ENCODE results near the gene ANOS1.

Gene ANOS1

GRCh38 chrX:8726031-8726652, 5.8 kb downstream of the ANOS1 start:
- DNase-seq (ENCODE audit: low read depth, low spot score): no peak
- no peak overlapping the region for H3K4me3 ChIP-seq
- H3K36me3 ChIP-seq (ENCODE audit: insufficient read depth, low read length): no peaks in the 10 kb centered on the region
- H3K9me3 ChIP-seq (ENCODE audit: low read depth, low read length): no peaks in the 10 kb centered on the region
- H3K9ac ChIP-seq (ENCODE audit: insufficient read length): no peak overlapping the region
- H3K27ac ChIP-seq: no peak overlapping the region
- no peak for TF ChIP-seq POLR2AphosphoS5 (IDR thresholded peaks at IDR 0.05; ENCODE audit: borderline replicate concordance, low read depth, low read length)
- TF ChIP-seq EZH2 (IDR thresholded peaks at IDR 0.05): no peak
- TF ChIP-seq FOXP2 (optimal IDR thresholded peaks at IDR 0.05; ENCODE audit: control extremely low read depth, extremely low read length, insufficient read depth): no peak

- no peaks in the 10 kb centered on the region for H3K36me3 ChIP-seq (ENCODE audit: insufficient read depth, low read length)
- no peaks in the 10 kb centered on the region for H3K9me3 ChIP-seq (ENCODE audit: low read depth, low read length)
- no peak overlapping the region for H3K27ac ChIP-seq
- no peak overlapping the region for H3K9ac ChIP-seq (ENCODE audit: insufficient read length)
- no peak overlapping the region for H3K4me3 ChIP-seq
- DNase-seq (ENCODE audit: low read depth, low spot score): no peak
- TF ChIP-seq POLR2AphosphoS5 (IDR thresholded peaks at IDR 0.05; ENCODE audit: borderline replicate concordance, low read depth, low read length): no peak
- no peak for TF ChIP-seq EZH2 (IDR thresholded peaks at IDR 0.05)
- TF ChIP-seq FOXP2 (optimal IDR thresholded peaks at IDR 0.05; ENCODE audit: control extremely low read depth, extremely low read length, insufficient read depth): no peak
Observed at GRCh38 chrX:8724300-8724699, 7.6 kb downstream of the ANOS1 start.

GRCh38 chrX:8721536-8721935, 10.4 kb downstream of the ANOS1 start:
- H3K27ac ChIP-seq: no peak overlapping the region

GRCh38 chrX:8720136-8720535, 11.8 kb downstream of the ANOS1 start:
- no peaks in the 10 kb centered on the region for H3K9me3 ChIP-seq (ENCODE audit: low read depth, low read length)
- no peak overlapping the region for H3K4me3 ChIP-seq
- no peak for TF ChIP-seq EZH2 (IDR thresholded peaks at IDR 0.05)
- TF ChIP-seq FOXP2 (optimal IDR thresholded peaks at IDR 0.05; ENCODE audit: control extremely low read depth, extremely low read length, insufficient read depth): no peak
- no peak for TF ChIP-seq POLR2AphosphoS5 (IDR thresholded peaks at IDR 0.05; ENCODE audit: borderline replicate concordance, low read depth, low read length)
- DNase-seq (ENCODE audit: low read depth, low spot score): no peak
- no peak overlapping the region for H3K9ac ChIP-seq (ENCODE audit: insufficient read length)
- H3K27ac ChIP-seq: no peak overlapping the region
- no peaks in the 10 kb centered on the region for H3K36me3 ChIP-seq (ENCODE audit: insufficient read depth, low read length)

More at GRCh38 chrX:8721536-8721935, 10.4 kb downstream of the ANOS1 start:
- no peaks in the 10 kb centered on the region for H3K9me3 ChIP-seq (ENCODE audit: low read depth, low read length)
- TF ChIP-seq FOXP2 (optimal IDR thresholded peaks at IDR 0.05; ENCODE audit: control extremely low read depth, extremely low read length, insufficient read depth) (no peak), POLR2AphosphoS5 (IDR thresholded peaks at IDR 0.05; ENCODE audit: borderline replicate concordance, low read depth, low read length) (no peak), EZH2 (IDR thresholded peaks at IDR 0.05) (no peak)
- DNase-seq (ENCODE audit: low read depth, low spot score): no peak
- H3K9ac ChIP-seq (ENCODE audit: insufficient read length): no peak overlapping the region
- H3K4me3 ChIP-seq: no peak overlapping the region
- no peaks in the 10 kb centered on the region for H3K36me3 ChIP-seq (ENCODE audit: insufficient read depth, low read length)

- no peak for DNase-seq (ENCODE audit: low read depth, low spot score)
- H3K9ac ChIP-seq (ENCODE audit: insufficient read length): no peak overlapping the region
- H3K9me3 ChIP-seq (ENCODE audit: low read depth, low read length): no peaks in the 10 kb centered on the region
- no peak for TF ChIP-seq FOXP2 (optimal IDR thresholded peaks at IDR 0.05; ENCODE audit: control extremely low read depth, extremely low read length, insufficient read depth)
- no peak for TF ChIP-seq EZH2 (IDR thresholded peaks at IDR 0.05)
- TF ChIP-seq POLR2AphosphoS5 (IDR thresholded peaks at IDR 0.05; ENCODE audit: borderline replicate concordance, low read depth, low read length): no peak
- no peak overlapping the region for H3K27ac ChIP-seq
- H3K36me3 ChIP-seq (ENCODE audit: insufficient read depth, low read length): no peaks in the 10 kb centered on the region
- H3K4me3 ChIP-seq: no peak overlapping the region
Observed at GRCh38 chrX:8717354-8717753, 14.6 kb downstream of the ANOS1 start.

GRCh38 chrX:8714164-8714563, 17.8 kb downstream of the ANOS1 start:
- Histone ChIP-seq H3K9ac (ENCODE audit: insufficient read length) (no peak overlapping the region), H3K9me3 (ENCODE audit: low read depth, low read length) (no peaks in the 10 kb centered on the region), H3K4me3 (no peak overlapping the region), H3K36me3 (ENCODE audit: insufficient read depth, low read length) (no peaks in the 10 kb centered on the region), H3K27ac (no peak overlapping the region)
- DNase-seq (ENCODE audit: low read depth, low spot score): no peak
- TF ChIP-seq POLR2AphosphoS5 (IDR thresholded peaks at IDR 0.05; ENCODE audit: borderline replicate concordance, low read depth, low read length): no peak
- TF ChIP-seq FOXP2 (optimal IDR thresholded peaks at IDR 0.05; ENCODE audit: control extremely low read depth, extremely low read length, insufficient read depth): no peak
- TF ChIP-seq EZH2 (IDR thresholded peaks at IDR 0.05): no peak

- H3K4me3 ChIP-seq: no peak overlapping the region
- H3K36me3 ChIP-seq (ENCODE audit: insufficient read depth, low read length): no peaks in the 10 kb centered on the region
- TF ChIP-seq FOXP2 (optimal IDR thresholded peaks at IDR 0.05; ENCODE audit: control extremely low read depth, extremely low read length, insufficient read depth) (no peak), POLR2AphosphoS5 (IDR thresholded peaks at IDR 0.05; ENCODE audit: borderline replicate concordance, low read depth, low read length) (no peak), EZH2 (IDR thresholded peaks at IDR 0.05) (no peak)
- no peak overlapping the region for H3K9ac ChIP-seq (ENCODE audit: insufficient read length)
- no peak overlapping the region for H3K27ac ChIP-seq
- H3K9me3 ChIP-seq (ENCODE audit: low read depth, low read length): no peaks in the 10 kb centered on the region
- DNase-seq (ENCODE audit: low read depth, low spot score): no peak
Observed at GRCh38 chrX:8711401-8711800, 20.5 kb downstream of the ANOS1 start.

GRCh38 chrX:8704184-8704583, 27.8 kb downstream of the ANOS1 start:
- Histone ChIP-seq H3K9me3 (ENCODE audit: low read depth, low read length) (no peaks in the 10 kb centered on the region), H3K27ac (no peak overlapping the region), H3K4me3 (no peak overlapping the region), H3K36me3 (ENCODE audit: insufficient read depth, low read length) (no peaks in the 10 kb centered on the region), H3K9ac (ENCODE audit: insufficient read length) (no peak overlapping the region)
- DNase-seq (ENCODE audit: low read depth, low spot score): no peak
- TF ChIP-seq FOXP2 (optimal IDR thresholded peaks at IDR 0.05; ENCODE audit: control extremely low read depth, extremely low read length, insufficient read depth) (no peak), EZH2 (IDR thresholded peaks at IDR 0.05) (no peak), POLR2AphosphoS5 (IDR thresholded peaks at IDR 0.05; ENCODE audit: borderline replicate concordance, low read depth, low read length) (no peak)

- Histone ChIP-seq H3K4me3 (no peak overlapping the region), H3K36me3 (ENCODE audit: insufficient read depth, low read length) (no peaks in the 10 kb centered on the region), H3K27ac (no peak overlapping the region), H3K9ac (ENCODE audit: insufficient read length) (no peak overlapping the region), H3K9me3 (ENCODE audit: low read depth, low read length) (no peaks in the 10 kb centered on the region)
- no peak for DNase-seq (ENCODE audit: low read depth, low spot score)
- TF ChIP-seq EZH2 (IDR thresholded peaks at IDR 0.05) (no peak), FOXP2 (optimal IDR thresholded peaks at IDR 0.05; ENCODE audit: control extremely low read depth, extremely low read length, insufficient read depth) (no peak), POLR2AphosphoS5 (IDR thresholded peaks at IDR 0.05; ENCODE audit: borderline replicate concordance, low read depth, low read length) (no peak)
Observed at GRCh38 chrX:8692871-8693270, 39.1 kb downstream of the ANOS1 start.
